HEK293 (cell line): Measurements from ENCODE around the gene APBA1.

ENCODE experiments used
- CTCF ChIA-PET: fragments of 350-600 bp; formaldehyde crosslinking; extraction: SDS; loops from one replicate; lab custom pipeline; 2021; ENCODE audit warnings: antibody characterized with exemption; lab: Yijun Ruan, JAX
- POLR2A ChIA-PET: fragments of 300-600 bp; formaldehyde crosslinking; extraction: SDS; loops from one replicate; lab custom pipeline; 2020; ENCODE audit warnings: antibody characterized with exemption, inconsistent platforms; lab: Yijun Ruan, JAX
- H3K27ac ChIP-seq: fragments of 200-500 bp; sonication (Bioruptor generic); 2 replicates; pipeline ENCODE4 v1.5.1; 2014; ENCODE audit warnings: low read depth, low read length, control low read depth, inconsistent platforms; ENCODE audit errors: extremely low read depth
- H3K36me3 ChIP-seq, 2 experiments: fragments of 200-500 bp in 1 of 2; sonication (Bioruptor generic) in 1 of 2; 1 replicate in 1 of 2; 2 replicates in 1 of 2; pipeline ENCODE4 v1.5.1; 2014 to 2017; ENCODE audit warnings: inconsistent platforms in 2 of 2, low read length in 2 of 2; ENCODE audit not compliant: control insufficient read depth in 2 of 2, insufficient read depth in 1 of 2
- H3K4me1 ChIP-seq: fragments of 200-500 bp; sonication (Bioruptor generic); 2 replicates; pipeline ENCODE4 v1.5.1; 2014; ENCODE audit warnings: mild to moderate bottlenecking, low read length, inconsistent platforms; ENCODE audit not compliant: control insufficient read depth, insufficient read depth
- H3K4me3 ChIP-seq: 2 replicates; pipeline ENCODE4 v1.5.1; 2011; ENCODE audit warnings: low read depth, mild to moderate bottlenecking, control low read depth, low read length, moderate library complexity
- H3K9me3 ChIP-seq: fragments of 200-500 bp; sonication (Bioruptor generic); 2 replicates; pipeline ENCODE4 v1.5.1; 2014; ENCODE audit warnings: low read depth, low read length, inconsistent platforms; ENCODE audit not compliant: control insufficient read depth, insufficient read depth
- CTCF ChIP-seq: fragments of 450-650 bp; formaldehyde crosslinking; IDR thresholded peaks from 2 replicates; pipeline ENCODE4 v1.5.1; 2016; ENCODE audit warnings: missing biosample characterization, missing genetic modification characterization
- HOXA7 ChIP-seq: sonication (generic); formaldehyde crosslinking; IDR thresholded peaks from 2 replicates; pipeline ENCODE4 v1.8.1; 2022; ENCODE audit warnings: missing genetic modification reagents, borderline replicate concordance
- OSR2 ChIP-seq: fragments of 450-650 bp; formaldehyde crosslinking; IDR thresholded peaks from 2 replicates; pipeline ENCODE4 v1.5.1; 2016; ENCODE audit warnings: missing biosample characterization, missing genetic modification characterization
- PRDM1 ChIP-seq: fragments of 450-650 bp; formaldehyde crosslinking; IDR thresholded peaks from 2 replicates; pipeline ENCODE4; 2016; ENCODE audit warnings: missing biosample characterization, missing genetic modification characterization
- PRDM2 ChIP-seq: fragments of 450-650 bp; formaldehyde crosslinking; IDR thresholded peaks from 2 replicates; pipeline ENCODE4 v1.5.1; 2016; ENCODE audit warnings: missing biosample characterization, missing genetic modification characterization, borderline replicate concordance
- PRDM6 ChIP-seq: fragments of 450-650 bp; formaldehyde crosslinking; IDR thresholded peaks from 2 replicates; pipeline ENCODE4 v1.5.1; 2017; ENCODE audit warnings: missing biosample characterization, missing genetic modification characterization
- SCRT1 ChIP-seq: fragments of 450-650 bp; formaldehyde crosslinking; IDR thresholded peaks from 2 replicates; pipeline ENCODE4 v1.5.1; 2016; ENCODE audit warnings: missing biosample characterization, missing genetic modification characterization, borderline replicate concordance
- SP2 ChIP-seq: fragments of 450-650 bp; formaldehyde crosslinking; IDR thresholded peaks from 2 replicates; pipeline ENCODE4 v1.5.1; 2016; ENCODE audit warnings: missing biosample characterization, missing genetic modification characterization
- YY2 ChIP-seq: fragments of 450-650 bp; formaldehyde crosslinking; IDR thresholded peaks from 2 replicates; pipeline ENCODE4 v1.5.1; 2016; ENCODE audit warnings: missing biosample characterization, missing genetic modification characterization
- ZBTB44 ChIP-seq: fragments of 450-650 bp; IDR thresholded peaks from 2 replicates; pipeline ENCODE4 v1.5.1; 2018; ENCODE audit warnings: missing biosample characterization, mild to moderate bottlenecking, missing genetic modification characterization
- ZFP3 ChIP-seq: fragments of 450-650 bp; formaldehyde crosslinking; IDR thresholded peaks from 2 replicates; pipeline ENCODE4 v1.5.1; 2016; ENCODE audit warnings: low read depth, missing biosample characterization, missing genetic modification characterization
- ZNF19 ChIP-seq: fragments of 450-650 bp; formaldehyde crosslinking; IDR thresholded peaks from 2 replicates; pipeline ENCODE4; 2016; ENCODE audit warnings: missing biosample characterization, missing genetic modification characterization, low read depth
- ZNF335 ChIP-seq: fragments of 450-650 bp; formaldehyde crosslinking; conservative IDR thresholded peaks from 2 replicates; pipeline ENCODE4 v1.5.1; 2016; ENCODE audit warnings: missing biosample characterization, missing genetic modification characterization
- ZNF518A ChIP-seq: fragments of 450-650 bp; formaldehyde crosslinking; conservative IDR thresholded peaks from 2 replicates; pipeline ENCODE4 v1.5.1; 2016; ENCODE audit warnings: low read depth, missing biosample characterization, missing genetic modification characterization
- ZNF645 ChIP-seq: fragments of 450-650 bp; formaldehyde crosslinking; IDR thresholded peaks from 2 replicates; pipeline ENCODE4; 2016; ENCODE audit warnings: missing biosample characterization, missing genetic modification characterization
- ZNF658 ChIP-seq: fragments of 450-650 bp; formaldehyde crosslinking; IDR thresholded peaks from 2 replicates; pipeline ENCODE4; 2016; ENCODE audit warnings: missing biosample characterization, missing genetic modification characterization
- ZNF776 ChIP-seq: fragments of 450-650 bp; formaldehyde crosslinking; IDR thresholded peaks from 2 replicates; pipeline ENCODE4 v1.5.0; 2017; ENCODE audit warnings: missing biosample characterization, missing genetic modification characterization, borderline replicate concordance
- ZNF792 ChIP-seq: fragments of 450-650 bp; formaldehyde crosslinking; IDR thresholded peaks from 2 replicates; pipeline ENCODE4 v1.5.1; 2016; ENCODE audit warnings: missing biosample characterization, missing genetic modification characterization

Gene APBA1

GRCh38 chr9:69571032-69571431 is 101.1 kb downstream of the APBA1 start (continued):
- no peak for TF ChIP-seq ZBTB44 (tag by site-specific recombination)
- TF ChIP-seq PRDM2 (tag by site-specific recombination): no peak
- no peak for TF ChIP-seq ZNF645 (tag by site-specific recombination)
- no peak for TF ChIP-seq PRDM6
- no peak for TF ChIP-seq ZNF19 (tag by site-specific recombination)
- no peak for TF ChIP-seq PRDM1
- no peak for TF ChIP-seq HOXA7 (CRISPR knock-in tag)

GRCh38 chr9:69569738-69570451 is 102.3 kb downstream of the APBA1 start:
- no peaks in the 10 kb centered on the region for H3K9me3 ChIP-seq
- ChIA-PET POLR2A (no interaction called here), CTCF (interaction anchor here (0.5 to 1.4 kb wide), 5 partner anchors 10 to 449 kb away, joined by 3 to 4 read pairs (median 3); no protein-coding TSS in a partner anchor)
- H3K36me3 ChIP-seq: no peaks in the 10 kb centered on the region
- H3K4me3 ChIP-seq: no peak overlapping the region
- no peak overlapping the region for H3K27ac ChIP-seq
- H3K4me1 ChIP-seq: no peaks in the 10 kb centered on the region
- TF ChIP-seq CTCF (tag by site-specific recombination) (no peak), YY2 (tag by site-specific recombination) (no peak), ZNF792 (no peak), OSR2 (no peak), ZNF335 (no peak), ZNF518A (tag by site-specific recombination) (no peak), ZNF776 (tag by site-specific recombination) (no peak), SP2 (tag by site-specific recombination) (no peak), ZFP3 (tag by site-specific recombination) (no peak), ZNF19 (tag by site-specific recombination) (no peak), ZNF658 (tag by site-specific recombination) (no peak), SCRT1 (no peak)
